Activated CD8-positive, alpha-beta T cell treated with anti-CD3 and anti-CD28 coated beads for 36 hours (primary cell): ENCODE measurements around the gene LSS. TPM values are rescaled to one million over a fixed set of nuclear protein-coding genes. Genes with fewer than 3 reads are reported as not detected.

Source experiments
- ATAC-seq: fragments of 200-7000 bp; cut with Tn5 transposase; one replicate; pipeline ENCODE4 v1.10.0; 2021; ENCODE audit warnings: mild to moderate bottlenecking, moderate library complexity
- CTCF ChIA-PET: fragments of 350-600 bp; sonication (Branson Sonifier 250); formaldehyde crosslinking; loops from one replicate; lab custom pipeline; 2021; ENCODE audit warnings: antibody characterized with exemption; lab: Charles Lee
- POLR2A ChIA-PET: fragments of 350-600 bp; sonication (Branson Sonifier 250); formaldehyde crosslinking; loops from one replicate; lab custom pipeline; 2021; ENCODE audit warnings: antibody characterized with exemption; lab: Charles Lee
- DNase-seq: peaks from one replicate; pipeline ENCODE4 v3.0.0-alpha.2; 2020
- H3K27ac Mint-ChIP-seq: one replicate; pipeline ENCODE4 v1.8.0; 2021; ENCODE audit warnings: mild to moderate bottlenecking, mixed read lengths
- H3K27me3 Mint-ChIP-seq: one replicate; pipeline ENCODE4 v1.8.0; 2021; ENCODE audit warnings: mixed read lengths
- H3K36me3 Mint-ChIP-seq: one replicate; pipeline ENCODE4 v1.8.0; 2021; ENCODE audit warnings: low read depth, mixed read lengths
- H3K4me1 Mint-ChIP-seq: one replicate; pipeline ENCODE4 v1.8.0; 2021; ENCODE audit warnings: low read depth, mixed read lengths
- H3K4me3 Mint-ChIP-seq: one replicate; pipeline ENCODE4 v1.8.0; 2021; ENCODE audit warnings: mild to moderate bottlenecking, moderate library complexity, mixed read lengths
- H3K9me3 Mint-ChIP-seq: one replicate; pipeline ENCODE4 v1.8.0; 2021; ENCODE audit warnings: mixed read lengths
- CTCF ChIP-seq: fragments of 200-600 bp; IDR thresholded peaks from one replicate; pipeline ENCODE4 v1.8.0; 2022; ENCODE audit warnings: antibody characterized with exemption, mild to moderate bottlenecking
- intact Hi-C: fragments of 100-400 bp; cut with micrococcal nuclease; formaldehyde crosslinking; loops from one replicate; pipeline ENCODE4 v1.10.0; 2022
- total RNA-seq, 2 experiments: library from RNA; stranded (reverse); gene quantifications; one replicate each; pipeline ENCODE4 v1.2.3, GENCODE V29; 2021

The LSS gene
- total RNA-seq, 2 experiments from 2014 or later: 20.3 to 20.4 TPM

GRCh38 chr21:46196733-46197132, 31.8 kb downstream of the LSS start:
- ATAC-seq: no peak
- Mint-ChIP-seq H3K27ac (no peak overlapping the region), H3K9me3 (no peaks in the 10 kb centered on the region), H3K4me1 (no peaks in the 10 kb centered on the region), H3K27me3 (no peaks in the 10 kb centered on the region), H3K4me3 (no peak overlapping the region), H3K36me3 (peaks cover 24% of the 10 kb centered on the region)
- ChIA-PET CTCF (no interaction called here), POLR2A (no interaction called here)
- no peak for TF ChIP-seq CTCF
- DNase-seq: no peak
- intact Hi-C loops: no loop called here

GRCh38 chr21:46195595-46196195, 32.9 kb downstream of the LSS start:
- Mint-ChIP-seq H3K9me3 (no peaks in the 10 kb centered on the region), H3K36me3 (peaks cover 24% of the 10 kb centered on the region), H3K4me1 (no peaks in the 10 kb centered on the region), H3K4me3 (no peak overlapping the region), H3K27me3 (no peaks in the 10 kb centered on the region), H3K27ac (no peak overlapping the region)
- ChIA-PET CTCF (no interaction called here), POLR2A (no interaction called here)
- intact Hi-C loops: no loop called here
- no peak for TF ChIP-seq CTCF
- DNase-seq (no peak), ATAC-seq (no peak)

GRCh38 chr21:46194374-46195334, 33.9 kb downstream of the LSS start:
- DNase-seq (no peak), ATAC-seq (no peak)
- no peak for TF ChIP-seq CTCF
- intact Hi-C loops: no loop called here
- no peak overlapping the region for H3K4me3 Mint-ChIP-seq
- H3K27ac Mint-ChIP-seq: no peak overlapping the region
- H3K27me3 Mint-ChIP-seq: no peaks in the 10 kb centered on the region
- H3K4me1 Mint-ChIP-seq: no peaks in the 10 kb centered on the region
- no peaks in the 10 kb centered on the region for H3K9me3 Mint-ChIP-seq
- ChIA-PET POLR2A (no interaction called here), CTCF (no interaction called here)
- peaks cover 20% of the 10 kb centered on the region for H3K36me3 Mint-ChIP-seq

- POLR2A ChIA-PET: no interaction called here
- intact Hi-C loops: no loop called here
- Mint-ChIP-seq H3K36me3 (peaks cover 13% of the 10 kb centered on the region), H3K4me1 (no peaks in the 10 kb centered on the region), H3K27me3 (no peaks in the 10 kb centered on the region), H3K9me3 (no peaks in the 10 kb centered on the region), H3K27ac (no peak overlapping the region), H3K4me3 (no peak overlapping the region)
- TF ChIP-seq CTCF: no peak
- no peak for ATAC-seq
- CTCF ChIA-PET: no interaction called here
- DNase-seq: no peak
These were observed 34.7 kb downstream of the LSS start for GRCh38 chr21:46193829-46194373.
